Epithelial cell of alveolus of lung (primary cell): Measurements from ENCODE around the gene SRSF6. TPM values are rescaled to one million over a fixed set of nuclear protein-coding genes. Genes with fewer than 3 reads are reported as not detected.

Experiments used
- total RNA-seq: library from RNA; depleted of rRNA; stranded (reverse); fragments of >200 nt; gene quantifications from 2 replicates; pipeline ENCODE4 v1.2.1, GENCODE V29; 2015

SRSF6 gene
- total RNA-seq = 46.9 and 70.1 TPM in 2 replicates

DNA sequence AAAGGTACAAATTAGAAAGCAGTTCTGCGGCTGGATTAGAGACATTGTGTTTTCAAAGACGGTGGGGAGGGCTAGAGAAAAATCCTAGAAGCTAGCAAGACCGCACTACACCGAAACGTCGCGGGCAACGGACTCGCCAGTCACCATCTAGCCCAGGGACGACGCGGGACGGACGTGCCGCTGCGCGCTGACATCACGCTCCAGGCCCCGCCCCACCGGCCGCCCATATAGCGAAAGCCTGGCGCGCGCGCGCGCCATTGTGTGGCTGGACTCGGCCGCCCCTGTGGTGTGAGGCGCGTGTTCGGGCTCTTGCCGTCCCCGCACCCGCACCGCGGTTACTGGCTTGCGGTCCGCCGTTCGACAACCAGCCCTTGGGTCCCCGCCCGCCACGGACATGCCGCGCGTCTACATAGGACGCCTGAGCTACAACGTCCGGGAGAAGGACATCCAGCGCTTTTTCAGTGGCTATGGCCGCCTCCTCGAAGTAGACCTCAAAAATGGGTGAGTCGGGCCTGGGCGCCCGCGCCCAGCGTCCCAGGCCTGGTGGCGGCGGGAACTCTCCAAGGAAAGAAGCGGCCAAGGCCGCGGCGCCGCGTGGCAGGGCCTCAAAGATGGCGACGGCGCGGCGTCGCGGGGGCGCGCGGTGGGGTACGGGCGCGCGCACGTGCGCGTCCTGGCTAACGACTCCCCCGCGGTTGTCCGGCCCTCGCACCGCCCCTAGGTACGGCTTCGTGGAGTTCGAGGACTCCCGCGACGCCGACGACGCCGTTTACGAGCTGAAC, at the start of gene SRSF6:
TSS of gene SRSF6 (plus strand) at position 257 of the 782 bp plus-strand sequence. CDS start at position 395, 138 bp downstream.

GRCh38 chr20:43507150-43508080, 49.7 kb downstream of the SRSF6 start, which contains the start of gene L3MBTL1:
Gene L3MBTL1 (plus strand): TSS chr20:43507697. CDS start chr20:43513504, 5,807 bp downstream.

Other genes with a start within 250 kb of the SRSF6 start
- 0.39 and 2.5 TPM in 2 replicates for gene L3MBTL1, start 49.8 kb downstream of the SRSF6 start, total RNA-seq
- gene SGK2, start 101.1 kb downstream of the SRSF6 start, total RNA-seq = not detected in 2 replicates
- 18.6 and 29.5 TPM in 2 replicates for gene IFT52, start 133.0 kb downstream of the SRSF6 start, total RNA-seq
- gene MYBL2, start 209.2 kb downstream of the SRSF6 start, total RNA-seq = 9.4 and 32.3 TPM in 2 replicates